Activated T-helper 1 cell treated with Interleukin-2 at 50 U/mL for 16 hours (primary cell): ENCODE measurements around the gene EHMT1.
"Not testable (repeated sequence)": the region's sequence is repeated elsewhere in the genome, so short reads cannot be mapped to it uniquely, and the experiment has no call there.

Experiments
- DNase-seq: peaks from one replicate; pipeline ENCODE4 v3.0.0-alpha.2; 2020; ENCODE audit warnings: low read depth

EHMT1 gene

DNA sequence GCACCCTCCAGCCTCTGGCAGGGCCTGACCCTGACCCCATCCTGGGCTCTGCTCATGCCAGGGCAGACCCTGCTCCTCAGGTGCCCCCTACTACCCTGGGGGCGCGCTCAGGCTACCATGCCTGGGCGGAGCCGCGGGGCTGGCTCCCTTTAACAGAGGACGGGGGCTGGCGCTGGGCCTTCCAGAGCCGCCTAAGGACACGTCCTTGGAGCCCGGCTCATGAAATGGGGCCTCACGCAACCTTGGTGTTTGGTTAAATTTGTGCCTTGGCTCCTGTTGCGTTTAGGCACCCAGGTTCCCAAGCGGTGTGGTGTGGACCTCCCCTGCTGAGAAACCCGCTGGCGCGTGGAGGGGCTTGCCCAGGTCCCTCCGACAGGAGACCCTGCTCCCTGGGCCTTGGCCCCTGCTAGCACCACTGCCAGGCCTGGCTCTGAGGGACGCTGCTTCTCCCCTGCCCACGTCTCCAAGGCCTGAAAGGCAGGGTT, 3.4 kb upstream of the EHMT1 start:
- DNase-seq = no peak

DNA sequence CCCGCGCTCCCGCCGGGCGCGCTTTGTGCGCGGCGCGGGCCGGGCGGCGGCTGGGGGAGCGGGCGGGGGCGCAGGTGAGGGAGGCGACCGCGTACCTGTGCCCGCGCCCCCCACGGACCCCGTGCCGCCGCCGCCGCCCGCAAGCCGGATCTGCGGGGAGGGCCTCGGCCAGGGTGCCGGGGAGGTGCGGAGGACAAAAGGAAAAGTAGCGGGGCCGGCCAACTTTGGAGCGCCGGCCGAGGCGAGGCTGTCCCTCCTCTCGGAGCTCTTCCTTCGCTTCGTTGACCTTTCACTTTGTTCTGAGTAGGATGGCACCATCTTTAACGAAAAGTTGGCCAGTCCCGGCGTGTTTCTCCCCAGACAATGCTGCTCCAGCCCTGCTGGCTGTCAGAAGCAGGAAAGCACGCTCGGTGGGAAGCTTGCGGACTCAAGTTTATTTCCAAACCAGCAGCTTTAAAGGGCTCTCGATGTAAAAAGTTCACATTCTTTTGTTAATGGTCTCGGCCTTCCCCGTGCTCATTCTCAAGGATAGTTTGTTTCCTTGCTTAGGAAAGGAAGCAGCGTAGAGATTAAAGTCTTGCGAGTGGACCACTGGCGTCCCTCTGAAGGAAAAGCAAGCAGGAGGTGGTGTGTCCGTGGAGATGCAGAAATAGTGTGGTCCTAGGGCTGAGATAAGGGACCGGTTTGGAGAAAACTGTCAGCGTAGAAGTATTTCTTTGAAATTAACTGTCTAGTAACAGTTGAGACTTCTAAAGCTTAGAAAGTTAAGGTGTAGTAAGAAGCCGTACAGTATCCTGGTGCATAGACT, 639 bp downstream of the EHMT1 start:
- no peak for DNase-seq

- DNase-seq = no peak
Measured at GRCh38 chr9:137620048-137620405, 1.2 kb downstream of the EHMT1 start.

DNA sequence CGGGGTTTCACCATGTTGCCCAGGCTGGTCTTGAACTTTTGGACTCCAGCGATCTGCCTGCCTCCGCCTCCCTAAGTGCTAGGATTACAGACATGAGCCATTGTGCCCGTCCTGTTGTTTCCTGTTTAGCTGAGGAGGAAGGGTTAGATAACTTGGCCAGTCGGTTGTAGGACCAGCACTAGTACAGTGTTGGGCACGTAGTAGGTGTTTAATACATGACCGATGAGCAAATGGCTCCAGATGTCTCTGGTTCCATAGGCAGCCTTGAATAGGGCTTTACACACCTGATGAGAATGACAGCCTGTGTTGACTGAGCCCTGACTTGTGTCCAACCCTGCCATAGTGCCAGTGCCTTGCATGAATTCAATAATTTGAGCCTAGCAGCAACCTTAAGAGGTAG, 1.8 kb downstream of the EHMT1 start:
- no peak for DNase-seq

DNA sequence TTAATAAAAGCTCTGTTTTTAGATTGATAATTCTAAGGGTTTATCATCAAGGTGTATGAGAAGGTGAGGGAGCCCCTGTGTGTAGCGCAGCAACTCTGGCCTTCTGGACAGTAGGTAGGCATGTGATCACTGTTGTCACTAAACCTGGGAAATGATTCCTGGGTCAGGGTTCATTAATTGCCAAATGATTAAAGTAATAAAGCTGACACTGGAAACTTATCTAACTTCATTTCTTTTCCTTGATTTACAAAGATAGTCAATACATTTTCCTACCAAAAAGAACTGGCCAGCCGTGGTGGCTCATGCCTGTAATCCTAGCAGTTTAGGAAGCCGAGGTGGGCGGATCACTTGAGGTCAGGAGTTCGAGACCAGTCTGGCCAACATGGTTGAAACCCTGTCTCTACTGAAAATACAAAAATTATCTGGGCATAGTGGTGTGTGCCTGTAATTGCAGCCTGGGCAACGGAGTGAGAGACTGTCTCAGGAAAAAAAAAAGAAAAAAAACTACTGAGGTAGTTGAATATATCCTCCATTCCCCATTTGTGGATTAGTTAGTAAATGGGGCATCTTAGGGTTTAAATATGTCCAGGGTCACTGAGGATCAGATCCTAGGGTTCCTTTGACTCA, 2.4 kb downstream of the EHMT1 start:
- no peak for DNase-seq

- DNase-seq = not testable (repeated sequence)
Measured at GRCh38 chr9:137622211-137622610, 3.4 kb downstream of the EHMT1 start.

DNA sequence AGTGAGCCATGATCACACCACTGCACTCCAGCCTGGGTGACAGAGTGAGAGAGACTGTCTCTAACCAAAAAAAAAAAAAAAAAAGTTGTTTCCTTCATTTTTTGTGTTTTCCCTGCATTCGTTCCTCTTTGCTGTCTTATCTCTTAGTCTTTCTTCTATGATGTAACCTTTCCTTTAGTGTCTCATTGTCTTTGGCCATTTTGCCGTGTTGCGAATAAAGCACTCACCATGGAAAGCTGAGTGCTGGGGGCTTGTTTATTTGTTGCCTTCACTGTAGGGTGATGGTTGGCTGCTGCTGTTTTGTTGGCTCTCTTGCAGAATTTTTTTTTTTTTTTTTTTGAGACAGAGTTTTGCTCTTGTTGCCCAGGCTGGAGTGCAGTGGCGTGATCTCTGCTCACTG, 7.7 kb downstream of the EHMT1 start:
- no peak for DNase-seq

DNA sequence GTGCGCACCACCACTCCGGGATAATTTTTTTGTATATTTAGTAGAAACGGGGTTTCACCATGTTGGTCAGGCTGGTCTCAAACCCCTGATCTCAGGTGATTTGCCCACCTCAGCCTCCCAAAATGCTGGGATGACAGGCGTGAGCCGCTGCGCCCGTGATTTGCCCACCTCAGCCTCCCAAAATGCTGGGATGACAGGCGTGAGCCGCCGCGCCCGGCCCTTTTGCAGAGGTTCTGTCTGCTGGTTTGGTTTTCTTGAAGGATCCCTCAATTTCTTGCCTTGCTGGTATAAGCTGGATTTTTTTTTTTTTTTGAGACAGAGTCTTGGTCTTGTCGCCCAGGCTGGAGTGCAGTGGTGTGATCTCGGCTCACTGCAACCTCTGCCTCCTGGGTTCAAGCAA, 8.6 kb downstream of the EHMT1 start:
- not testable (repeated sequence) for DNase-seq

- DNase-seq = no peak
Measured at GRCh38 chr9:137630126-137630525, 11.3 kb downstream of the EHMT1 start.

DNA sequence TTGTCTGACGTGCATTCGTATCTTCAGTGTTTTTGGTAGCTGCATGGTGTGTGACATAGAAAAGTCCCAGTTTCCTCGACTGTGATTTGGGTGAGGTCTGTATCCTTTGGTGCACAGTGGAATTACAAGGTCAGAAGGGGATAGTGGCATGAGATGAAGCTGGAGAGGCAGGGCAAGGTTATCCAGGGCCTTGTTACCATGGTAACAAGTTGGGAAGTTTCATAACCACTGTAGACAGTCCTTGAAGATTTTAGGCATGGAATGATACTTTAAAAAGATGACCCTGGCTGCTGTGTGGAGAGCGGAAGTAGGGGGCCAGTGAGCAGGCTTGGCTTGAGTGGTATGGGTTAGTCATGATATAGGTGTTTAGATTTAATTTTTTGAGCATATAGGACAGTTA, 11.9 kb downstream of the EHMT1 start:
- no peak for DNase-seq

DNA sequence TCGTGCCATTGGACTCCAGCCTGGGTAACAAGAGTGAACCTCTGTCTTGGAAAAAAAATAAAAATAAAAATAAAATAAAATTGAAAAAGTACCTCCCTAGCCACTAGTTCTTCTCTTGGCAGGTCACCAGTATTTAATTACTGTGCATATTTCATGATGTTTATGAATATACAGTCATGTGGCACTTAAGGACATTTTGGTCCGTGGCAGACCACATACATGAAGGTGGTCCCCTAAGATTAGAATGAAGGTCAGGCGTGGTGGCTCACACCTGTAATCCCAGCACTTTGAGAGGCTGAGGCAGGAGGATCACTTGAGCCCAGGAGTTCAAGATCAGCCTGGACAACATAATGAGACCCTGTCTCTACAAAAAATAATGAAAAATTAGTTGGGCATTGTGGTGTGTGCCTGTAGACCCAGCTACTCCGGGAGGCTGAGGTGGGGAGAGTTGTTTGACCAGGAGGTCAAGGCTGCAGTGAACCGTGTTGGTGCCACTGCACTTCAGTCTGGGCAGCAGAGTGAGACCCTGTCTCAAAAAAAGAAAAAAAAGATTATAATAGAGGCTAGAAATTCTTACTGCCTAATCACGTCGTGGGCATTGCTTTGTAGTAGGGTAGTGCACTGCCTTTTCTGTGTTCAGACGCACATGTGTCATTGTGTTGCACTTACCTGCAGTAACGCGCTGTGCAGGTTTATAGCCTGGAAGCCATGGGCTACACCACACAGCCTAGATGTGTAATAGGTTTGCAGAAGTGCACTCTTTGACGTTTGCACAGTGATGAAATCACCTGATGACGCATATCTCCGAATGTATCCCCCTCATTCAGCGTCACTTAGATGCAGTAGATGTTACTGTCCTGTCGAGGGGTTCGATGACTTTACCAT, 12.8 kb downstream of the EHMT1 start:
- no peak for DNase-seq

- no peak for DNase-seq
Measured at GRCh38 chr9:137632230-137633161, 13.7 kb downstream of the EHMT1 start.

- DNase-seq = no peak
Measured at GRCh38 chr9:137634016-137634415, 15.2 kb downstream of the EHMT1 start.

DNA sequence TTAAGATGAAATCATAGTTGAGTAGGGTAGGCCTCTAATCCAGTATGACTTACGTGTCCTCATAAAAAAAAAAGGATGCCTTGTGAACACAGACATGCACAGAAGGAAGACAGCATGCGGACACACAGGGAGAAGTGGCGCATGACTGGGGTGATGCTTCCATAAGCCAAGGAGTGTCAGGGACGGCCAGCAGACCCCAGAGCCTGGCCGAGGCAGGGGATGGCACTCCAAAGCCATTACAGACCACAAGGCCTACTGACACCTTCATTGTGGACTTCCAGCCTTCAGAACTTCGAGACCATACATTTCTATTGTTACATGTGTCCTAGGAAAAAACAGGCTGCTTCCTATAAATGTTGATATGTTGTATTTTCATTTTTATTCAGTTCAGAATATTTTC, 19.9 kb downstream of the EHMT1 start:
- no peak for DNase-seq

- DNase-seq = no peak
Measured at GRCh38 chr9:137639303-137640051, 20.7 kb downstream of the EHMT1 start.

DNA sequence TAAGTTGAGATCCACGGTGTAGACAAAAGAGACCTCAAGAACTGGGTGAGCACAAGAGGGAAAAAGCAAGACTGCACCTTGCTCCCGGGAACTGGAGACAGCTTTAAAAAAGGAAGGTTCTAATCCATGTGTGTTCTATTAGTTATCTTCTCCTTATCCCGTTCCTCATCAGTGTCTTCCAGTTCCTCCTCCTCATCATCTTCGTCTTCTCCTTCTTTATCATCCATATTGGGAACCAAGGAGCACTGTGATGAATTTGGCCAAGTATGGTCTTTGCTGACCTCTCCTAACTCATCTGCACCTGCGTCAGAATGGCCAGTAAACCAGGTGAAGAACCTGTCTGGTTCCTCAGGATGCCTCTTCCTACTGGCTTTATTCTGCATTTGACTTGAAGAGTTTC, 22.1 kb downstream of the EHMT1 start:
- no peak for DNase-seq

GRCh38 chr9:137642118-137642601, 23.4 kb downstream of the EHMT1 start:
- DNase-seq = no peak

DNA sequence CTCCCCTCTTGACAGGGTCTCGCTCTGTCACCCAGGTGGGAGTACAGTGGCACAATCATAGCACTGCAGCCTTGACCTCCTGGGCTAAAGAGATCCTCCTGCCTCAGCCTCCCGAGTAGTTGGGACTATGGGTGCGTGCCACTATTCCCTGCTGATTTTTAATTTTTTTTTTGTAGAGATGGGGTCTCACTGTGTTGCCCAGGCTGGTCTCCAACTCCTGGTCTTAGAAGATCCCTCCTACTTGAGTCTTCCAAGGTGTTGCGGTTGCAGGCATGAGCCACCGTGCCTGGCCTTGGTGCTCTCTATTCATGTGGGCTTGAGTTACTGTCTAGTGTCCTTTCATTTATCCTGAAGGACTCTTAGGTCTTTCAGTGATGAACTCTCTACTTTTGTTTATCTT, 24.1 kb downstream of the EHMT1 start:
- DNase-seq = no peak

- no peak for DNase-seq
Measured at GRCh38 chr9:137643921-137644320, 25.1 kb downstream of the EHMT1 start.

DNA sequence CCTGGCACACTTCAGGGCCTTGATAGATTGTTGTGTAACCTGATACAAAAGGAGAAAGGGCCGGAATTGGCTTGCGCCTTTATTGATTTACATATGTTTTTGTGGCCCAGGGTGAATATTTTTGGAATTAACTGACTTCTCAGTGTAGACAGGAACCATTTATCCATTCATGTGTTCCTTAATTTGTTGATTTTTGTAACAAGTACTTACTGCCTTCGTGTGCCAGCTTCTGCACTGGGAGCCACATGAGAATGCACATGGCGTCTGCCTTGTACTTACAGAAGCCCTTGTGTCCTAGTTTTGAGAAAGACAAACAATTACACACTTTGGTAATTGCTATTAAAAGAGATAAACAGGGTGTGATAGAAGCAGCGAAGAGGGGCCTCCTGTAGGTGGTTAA, 26.4 kb downstream of the EHMT1 start:
- no peak for DNase-seq

- no peak for DNase-seq
Measured at GRCh38 chr9:137646341-137646740, 27.5 kb downstream of the EHMT1 start.
